ENCODE data around the gene UTP15. TPM values are rescaled to one million over a fixed set of nuclear protein-coding genes. Genes with fewer than 3 reads are reported as not detected.

The UTP15 gene
- total and polyA plus RNA-seq, 10 of the 15 experiments (the other 5 are each of a cell fraction or from before 2014, with no cell fraction given): 22.5 to 39.4 (median 29.6) TPM

DNA sequence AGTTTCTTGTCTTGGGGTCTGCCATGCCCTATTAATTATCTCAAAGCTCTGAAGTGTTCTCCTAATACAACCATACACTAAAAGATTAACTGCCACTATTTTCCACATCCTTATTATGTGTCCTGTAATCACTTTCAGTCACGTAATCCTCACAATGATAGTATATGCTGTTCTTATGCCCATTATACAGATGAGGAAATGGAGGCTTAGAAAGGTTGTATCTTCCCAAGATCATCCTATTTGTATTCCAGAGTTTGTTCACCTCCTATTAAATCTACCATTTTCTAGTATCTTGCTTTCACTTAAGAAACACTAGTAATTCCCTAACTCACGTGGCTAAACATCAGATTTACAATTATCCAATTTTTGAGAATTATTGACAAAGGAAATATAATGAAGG lies 57.5 kb downstream of the UTP15 start:
- intact Hi-C loops (cut with micrococcal nuclease; ENCODE audit: unreplicated experiment): no loop called here
- H4K20me1 ChIP-seq (ENCODE audit: control insufficient read depth, insufficient read depth): no peaks in the 10 kb centered on the region
- no peaks in the 10 kb centered on the region for H3K9me3 ChIP-seq (replicated peaks; ENCODE audit: control insufficient read depth, insufficient read depth, low read length)
- no peaks in the 10 kb centered on the region for H3K4me1 ChIP-seq (ENCODE audit: control insufficient read depth, insufficient read depth, low read length)
- TF ChIP-seq ZNF24 (IDR thresholded peaks at IDR 0.05) (no peak), SMC3 (IDR thresholded peaks at IDR 0.05; ENCODE audit: borderline replicate concordance, low read length) (no peak), MEF2A (IDR thresholded peaks at IDR 0.05; ENCODE audit: insufficient read depth, low read depth, low read length) (no peak), KLF5 (IDR thresholded peaks at IDR 0.05; ENCODE audit: partially characterized antibody) (no peak), NKRF (conservative IDR thresholded peaks at IDR 0.05) (no peak), ZBED1 (IDR thresholded peaks at IDR 0.05; ENCODE audit: borderline replicate concordance) (no peak), NFYB (IDR thresholded peaks at IDR 0.05; ENCODE audit: insufficient read depth, low read depth, low read length) (no peak), ZNF207 (IDR thresholded peaks at IDR 0.05; ENCODE audit: borderline replicate concordance) (no peak), MTA2 (IDR thresholded peaks at IDR 0.05; ENCODE audit: low read depth) (no peak), PAX8 (IDR thresholded peaks at IDR 0.05) (no peak), ZNF274 (IDR thresholded peaks at IDR 0.05; ENCODE audit: insufficient read depth, insufficient read length) (no peak), POU2F2 (IDR thresholded peaks at IDR 0.05; ENCODE audit: borderline replicate concordance, low read depth, low read length) (no peak), ATF3 (IDR thresholded peaks at IDR 0.05; ENCODE audit: borderline replicate concordance, extremely low read depth, low read depth, low read length) (no peak), YY1 (IDR thresholded peaks at IDR 0.05; ENCODE audit: low read depth, low read length) (no peak), ZNF217 (IDR thresholded peaks at IDR 0.05) (no peak), MYC (IDR thresholded peaks at IDR 0.05; ENCODE audit: insufficient read depth, insufficient read length, insufficient replicate concordance, low read length, severe bottlenecking) (no peak)
- H3K9ac ChIP-seq (ENCODE audit: control insufficient read depth, insufficient read depth, low read length): no peak overlapping the region
- no peaks in the 10 kb centered on the region for H3K36me3 ChIP-seq (ENCODE audit: control insufficient read depth in 2 of 2, insufficient read depth in 2 of 2, low read length in 1 of 2)
- H2AFZ ChIP-seq (ENCODE audit: control insufficient read depth, low read depth, low read length): no peak overlapping the region
- H3K79me2 ChIP-seq (ENCODE audit: control insufficient read depth, insufficient read depth, low read length): no peaks in the 10 kb centered on the region
- CTCF ChIA-PET: interaction anchor here (2.5 to 3.9 kb wide), 2 partner anchors 26 to 71 kb away, joined by 9 to 11 read pairs; no protein-coding TSS in a partner anchor
- H3K27me3 ChIP-seq (replicated peaks in 1 of 2; ENCODE audit: control insufficient read depth in 2 of 2, insufficient read depth in 2 of 2, low read length in 1 of 2): peaks cover 0 to 5% of the 10 kb centered on the region in 2 experiments; a peak in 2 of 4 replicates
- WGBS (ENCODE audit: insufficient coverage, insufficient replicate concordance, low lambda C conversion rate, missing lambda C conversion rate): 21% methylated on average over 2 of the region's 2 CpGs
- in situ Hi-C loops (cut with MboI): no loop called here
- POLR2A ChIA-PET: interaction anchor here (1.1 to 1.4 kb wide), 2 partner anchors 51 to 67 kb away, joined by 3 read pairs; no protein-coding TSS in a partner anchor
- BruUV-seq (replicated peaks): no TSS peak
- SMC1A ChIA-PET (ENCODE audit: uncharacterized antibody, unreplicated experiment): interaction anchor here (1.1 to 2.6 kb wide), 4 partner anchors 10 to 169 kb away, joined by 3 to 9 read pairs (median 5); no protein-coding TSS in a partner anchor
- no peak for DNase-seq (ENCODE audit: low read depth, low spot score)
- RAD21 ChIA-PET (ENCODE audit: unreplicated experiment): interaction anchor here (0.8 to 4.4 kb wide), 3 partner anchors 70 to 168 kb away, joined by 3 to 32 read pairs (median 4); no protein-coding TSS in a partner anchor
- no peak overlapping the region for H3K4me2 ChIP-seq (ENCODE audit: control insufficient read depth, insufficient read depth)
- H3K4me3 ChIP-seq: no peak overlapping the region
- FAIRE-seq: no peak
- ATAC-seq: no peak
- no peak overlapping the region for H3K27ac ChIP-seq (ENCODE audit: control insufficient read depth, insufficient read depth)

Measured in GM12878 (cell line).